ENCODE results near the gene DNAJC25. TPM values are rescaled to one million over a fixed set of nuclear protein-coding genes. Genes with fewer than 3 reads are reported as not detected.

Gene DNAJC25
- 10.9 TPM for polyA plus RNA-seq (2013, experiment 1 of 2)
- polyA plus RNA-seq (2013, experiment 2 of 2): 11.0 TPM

DNA sequence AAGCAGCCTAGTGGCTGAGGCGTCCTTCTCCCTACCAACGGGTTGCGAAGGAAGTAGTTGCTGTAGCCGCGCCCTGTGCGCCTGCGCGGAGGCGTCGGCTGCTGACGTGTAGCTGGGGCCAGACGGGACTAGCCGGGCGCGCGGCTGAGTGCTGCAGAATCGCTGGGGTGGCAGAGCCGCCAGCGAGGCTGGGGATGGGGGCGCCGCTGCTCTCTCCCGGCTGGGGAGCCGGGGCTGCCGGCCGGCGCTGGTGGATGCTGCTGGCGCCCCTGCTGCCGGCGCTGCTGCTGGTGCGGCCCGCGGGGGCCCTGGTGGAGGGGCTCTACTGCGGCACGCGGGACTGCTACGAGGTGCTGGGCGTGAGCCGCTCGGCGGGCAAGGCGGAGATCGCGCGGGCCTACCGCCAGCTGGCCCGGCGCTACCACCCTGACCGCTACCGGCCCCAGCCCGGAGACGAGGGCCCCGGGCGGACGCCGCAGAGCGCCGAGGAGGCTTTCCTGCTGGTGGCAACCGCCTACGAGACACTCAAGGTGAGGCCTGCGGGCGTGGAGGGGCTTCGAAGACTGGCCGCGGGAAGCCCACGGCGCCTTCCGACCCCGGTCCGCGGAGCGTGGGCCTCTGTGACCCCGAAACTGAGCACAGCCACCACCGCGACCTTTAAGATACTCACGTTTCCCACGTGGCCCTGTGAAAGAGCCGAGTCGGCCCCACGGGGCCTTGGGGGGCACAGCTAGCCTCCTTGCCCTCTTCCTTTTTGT lies at the start of gene DNAJC25:
DNAJC25 (plus strand) TSS at position 121 of the 758 bp plus-strand sequence; CDS start at position 195, 74 bp downstream.
- H2BK15ac ChIP-seq (ENCODE audit: low read depth, poor library complexity, severe bottlenecking): peak within 1 kb of the TSS; percentile 69
- no peaks in the 10 kb centered on the region for H3K9me3 ChIP-seq (ENCODE audit: control insufficient read depth, low read length)
- peaks cover 4% of the 10 kb centered on the region for H3K79me1 ChIP-seq (replicated peaks; ENCODE audit: low read length, poor library complexity, severe bottlenecking)
- WGBS: under 1% methylated on average over 58 of the region's 79 CpGs
- H2AFZ ChIP-seq (ENCODE audit: low read depth, low read length): peak within 1 kb of the TSS; percentile 89
- H4K8ac ChIP-seq (ENCODE audit: low read length): peak within 1 kb of the TSS; percentile 90
- H3K23ac ChIP-seq (ENCODE audit: low read length in 2 of 2): peak within 1 kb of the TSS; percentile 57 to 90
- H3K27ac ChIP-seq (ENCODE audit: low read length, poor library complexity, severe bottlenecking): peak within 1 kb of the TSS; percentile 81
- H4K91ac ChIP-seq (ENCODE audit: low read length): peak within 1 kb of the TSS; percentile 39
- peak within 1 kb of the TSS; percentile 64 to 71 for H3K4ac ChIP-seq (ENCODE audit: low read depth in 1 of 2, low read length in 2 of 2)
- peak within 1 kb of the TSS; percentile 79 to 92 for H3K18ac ChIP-seq (ENCODE audit: low read depth in 1 of 2, low read length in 2 of 2)
- no peaks in the 10 kb centered on the region for H3K27me3 ChIP-seq (ENCODE audit: control insufficient read depth in 1 of 2, insufficient read depth in 1 of 2, low read length in 2 of 2)
- peak within 1 kb of the TSS; percentile 95 for H3K4me2 ChIP-seq (ENCODE audit: low read length, poor library complexity, severe bottlenecking)
- H3K9ac ChIP-seq (ENCODE audit: low read length): peak within 1 kb of the TSS; percentile 96
- no peaks in the 10 kb centered on the region for H3K36me3 ChIP-seq (ENCODE audit: control insufficient read depth in 1 of 2, insufficient read depth in 2 of 2, low read depth in 1 of 2, low read length in 2 of 2)
- DNase-seq: peak; percentile 98
- peak within 1 kb of the TSS; percentile 89 to 97 for H3K14ac ChIP-seq (ENCODE audit: low read length in 2 of 2)
- peak within 1 kb of the TSS; percentile 73 for H2BK120ac ChIP-seq (ENCODE audit: low read depth, low read length)
- peaks cover 2% of the 10 kb centered on the region for H3K4me1 ChIP-seq (ENCODE audit: control insufficient read depth, insufficient read depth, low read depth, low read length)
- peak within 1 kb of the TSS in 1 of 2 experiments; percentile 77 for H2BK12ac ChIP-seq (ENCODE audit: low read length in 2 of 2)
- H2BK5ac ChIP-seq (ENCODE audit: low read depth, low read length, poor library complexity, severe bottlenecking): peak within 1 kb of the TSS; percentile 70
- H3K4me3 ChIP-seq (ENCODE audit: insufficient read depth in 1 of 2, low read depth in 1 of 2, low read length in 2 of 2): peak within 1 kb of the TSS; percentile 93 to 99
- no peak within 1 kb of the TSS for H2AK5ac ChIP-seq (ENCODE audit: low read length, severe bottlenecking)

DNA sequence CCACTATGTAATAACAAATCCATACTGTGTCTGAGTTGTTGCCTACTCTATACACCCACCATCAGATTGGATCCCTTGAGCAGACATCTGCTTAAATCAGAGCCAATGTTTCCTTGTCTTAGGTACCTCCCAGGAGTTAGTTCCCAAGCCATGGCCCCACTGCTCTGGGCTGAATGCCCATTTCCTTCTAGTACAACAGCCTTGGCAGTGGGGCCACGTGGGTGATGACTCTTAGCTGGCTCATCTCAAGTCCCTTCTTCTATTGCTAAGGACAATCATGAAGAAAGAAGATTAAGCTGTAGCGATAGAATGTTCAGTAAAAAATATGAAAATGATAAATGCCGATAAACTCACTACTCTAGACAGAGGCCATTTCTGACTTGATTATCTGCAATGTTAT lies 48.2 kb upstream of the DNAJC25 start:
- Histone ChIP-seq H3K4ac (ENCODE audit: low read depth in 1 of 2, low read length in 2 of 2) (no peak overlapping the region), H3K14ac (ENCODE audit: low read length in 2 of 2) (no peak overlapping the region), H3K9me3 (ENCODE audit: control insufficient read depth, low read length) (no peaks in the 10 kb centered on the region), H4K91ac (ENCODE audit: low read length) (no peak overlapping the region), H3K27ac (ENCODE audit: low read length, poor library complexity, severe bottlenecking) (no peak overlapping the region), H3K4me1 (ENCODE audit: control insufficient read depth, insufficient read depth, low read depth, low read length) (no peaks in the 10 kb centered on the region), H4K8ac (ENCODE audit: low read length) (no peak overlapping the region), H3K79me1 (replicated peaks; ENCODE audit: low read length, poor library complexity, severe bottlenecking) (peaks cover 2% of the 10 kb centered on the region), H3K18ac (ENCODE audit: low read depth in 1 of 2, low read length in 2 of 2) (no peak overlapping the region), H3K36me3 (ENCODE audit: control insufficient read depth in 1 of 2, insufficient read depth in 2 of 2, low read depth in 1 of 2, low read length in 2 of 2) (peaks cover 27 to 84% of the 10 kb centered on the region in 2 experiments), H3K23ac (ENCODE audit: low read length in 2 of 2) (no peak overlapping the region), H3K27me3 (ENCODE audit: control insufficient read depth in 1 of 2, insufficient read depth in 1 of 2, low read length in 2 of 2) (no peaks in the 10 kb centered on the region), H2AK5ac (ENCODE audit: low read length, severe bottlenecking) (no peak overlapping the region), H2BK120ac (ENCODE audit: low read depth, low read length) (no peak overlapping the region), H3K4me3 (ENCODE audit: insufficient read depth in 1 of 2, low read depth in 1 of 2, low read length in 2 of 2) (no peak overlapping the region), H2AFZ (ENCODE audit: low read depth, low read length) (no peak overlapping the region), H3K4me2 (ENCODE audit: low read length, poor library complexity, severe bottlenecking) (no peak overlapping the region), H2BK15ac (ENCODE audit: low read depth, poor library complexity, severe bottlenecking) (no peak overlapping the region), H2BK5ac (ENCODE audit: low read depth, low read length, poor library complexity, severe bottlenecking) (no peak overlapping the region), H2BK12ac (ENCODE audit: low read length in 2 of 2) (no peak overlapping the region), H3K9ac (ENCODE audit: low read length) (no peak overlapping the region)
- no peak for DNase-seq
- no CpG with 5 or more reads among the region's 3 CpGs for WGBS

DNA sequence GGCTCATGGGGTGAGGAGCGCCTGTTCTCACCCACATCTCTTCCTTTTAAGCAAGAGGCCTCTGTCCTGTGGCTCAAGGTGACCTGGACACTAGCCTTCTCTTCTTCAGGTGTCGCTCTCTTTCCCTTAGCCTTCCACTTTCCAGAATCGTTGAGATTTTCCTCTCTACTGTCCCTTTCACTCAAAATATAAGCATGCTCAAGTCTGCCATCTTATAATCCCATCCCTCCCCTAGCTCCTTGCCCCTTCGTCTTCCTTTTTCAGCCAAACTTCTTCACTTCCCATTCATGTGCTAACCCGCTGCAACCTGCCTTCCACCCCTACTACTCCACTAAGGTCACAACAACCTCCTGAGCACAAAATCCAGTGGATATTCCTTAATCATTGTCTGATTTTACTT lies 44.8 kb upstream of the DNAJC25 start:
- Histone ChIP-seq H4K91ac (ENCODE audit: low read length) (no peak overlapping the region), H3K23ac (ENCODE audit: low read length in 2 of 2) (no peak overlapping the region), H3K18ac (ENCODE audit: low read depth in 1 of 2, low read length in 2 of 2) (no peak overlapping the region), H2BK120ac (ENCODE audit: low read depth, low read length) (no peak overlapping the region), H4K8ac (ENCODE audit: low read length) (no peak overlapping the region), H3K36me3 (ENCODE audit: control insufficient read depth in 1 of 2, insufficient read depth in 2 of 2, low read depth in 1 of 2, low read length in 2 of 2) (peaks cover 12 to 68% of the 10 kb centered on the region in 2 experiments), H3K9me3 (ENCODE audit: control insufficient read depth, low read length) (no peaks in the 10 kb centered on the region), H3K4me2 (ENCODE audit: low read length, poor library complexity, severe bottlenecking) (no peak overlapping the region), H3K4me1 (ENCODE audit: control insufficient read depth, insufficient read depth, low read depth, low read length) (no peaks in the 10 kb centered on the region), H3K9ac (ENCODE audit: low read length) (no peak overlapping the region), H2AFZ (ENCODE audit: low read depth, low read length) (no peak overlapping the region), H3K4me3 (ENCODE audit: insufficient read depth in 1 of 2, low read depth in 1 of 2, low read length in 2 of 2) (no peak overlapping the region), H3K27me3 (ENCODE audit: control insufficient read depth in 1 of 2, insufficient read depth in 1 of 2, low read length in 2 of 2) (no peaks in the 10 kb centered on the region), H2BK5ac (ENCODE audit: low read depth, low read length, poor library complexity, severe bottlenecking) (no peak overlapping the region), H2BK12ac (ENCODE audit: low read length in 2 of 2) (no peak overlapping the region), H3K14ac (ENCODE audit: low read length in 2 of 2) (no peak overlapping the region), H2BK15ac (ENCODE audit: low read depth, poor library complexity, severe bottlenecking) (no peak overlapping the region), H3K27ac (ENCODE audit: low read length, poor library complexity, severe bottlenecking) (no peak overlapping the region), H2AK5ac (ENCODE audit: low read length, severe bottlenecking) (no peak overlapping the region), H3K79me1 (replicated peaks; ENCODE audit: low read length, poor library complexity, severe bottlenecking) (peaks cover 2% of the 10 kb centered on the region), H3K4ac (ENCODE audit: low read depth in 1 of 2, low read length in 2 of 2) (no peak overlapping the region)
- WGBS: 96% methylated on average over 5 of the region's 5 CpGs
- DNase-seq: no peak

DNA sequence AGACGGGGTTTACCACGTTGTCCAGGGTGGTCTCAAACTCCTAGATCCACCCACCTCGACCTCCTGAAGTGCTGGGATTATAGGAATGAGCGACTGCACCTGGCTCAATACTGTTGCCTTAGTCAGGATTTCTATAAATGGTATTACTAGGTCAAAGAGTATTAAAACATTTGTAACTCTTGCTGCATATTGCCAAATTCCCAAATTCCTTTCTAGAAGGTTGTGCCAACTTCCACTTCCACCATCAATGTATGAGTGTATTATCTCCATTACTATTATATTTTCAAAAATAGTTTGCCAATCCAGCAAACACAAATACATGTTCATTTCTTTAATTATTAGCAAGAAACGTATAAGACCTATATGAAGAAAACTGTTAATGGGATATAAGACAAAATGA lies 42.3 kb upstream of the DNAJC25 start:
- no peak overlapping the region for H2BK12ac ChIP-seq (ENCODE audit: low read length in 2 of 2)

More for the DNA sequence above, 42.3 kb upstream of the DNAJC25 start:
- H3K9me3 ChIP-seq (ENCODE audit: control insufficient read depth, low read length): no peaks in the 10 kb centered on the region
- WGBS: 81% methylated on average over 3 of the region's 5 CpGs
- no peak overlapping the region for H3K18ac ChIP-seq (ENCODE audit: low read depth in 1 of 2, low read length in 2 of 2)
- H3K9ac ChIP-seq (ENCODE audit: low read length): no peak overlapping the region
- H3K4me3 ChIP-seq (ENCODE audit: insufficient read depth in 1 of 2, low read depth in 1 of 2, low read length in 2 of 2): no peak overlapping the region
- H3K79me1 ChIP-seq (replicated peaks; ENCODE audit: low read length, poor library complexity, severe bottlenecking): peaks cover 1% of the 10 kb centered on the region
- H2BK15ac ChIP-seq (ENCODE audit: low read depth, poor library complexity, severe bottlenecking): no peak overlapping the region
- peaks cover 6 to 64% of the 10 kb centered on the region in 2 experiments for H3K36me3 ChIP-seq (ENCODE audit: control insufficient read depth in 1 of 2, insufficient read depth in 2 of 2, low read depth in 1 of 2, low read length in 2 of 2)
- no peak overlapping the region for H4K8ac ChIP-seq (ENCODE audit: low read length)
- no peak overlapping the region for H2BK120ac ChIP-seq (ENCODE audit: low read depth, low read length)
- H3K14ac ChIP-seq (ENCODE audit: low read length in 2 of 2): no peak overlapping the region
- H2AFZ ChIP-seq (ENCODE audit: low read depth, low read length): no peak overlapping the region
- H3K27me3 ChIP-seq (ENCODE audit: control insufficient read depth in 1 of 2, insufficient read depth in 1 of 2, low read length in 2 of 2): no peaks in the 10 kb centered on the region
- no peak overlapping the region for H3K4me2 ChIP-seq (ENCODE audit: low read length, poor library complexity, severe bottlenecking)
- H3K4ac ChIP-seq (ENCODE audit: low read depth in 1 of 2, low read length in 2 of 2): no peak overlapping the region
- H3K4me1 ChIP-seq (ENCODE audit: control insufficient read depth, insufficient read depth, low read depth, low read length): no peaks in the 10 kb centered on the region
- H4K91ac ChIP-seq (ENCODE audit: low read length): no peak overlapping the region
- H2AK5ac ChIP-seq (ENCODE audit: low read length, severe bottlenecking): no peak overlapping the region
- no peak overlapping the region for H3K23ac ChIP-seq (ENCODE audit: low read length in 2 of 2)
- no peak overlapping the region for H2BK5ac ChIP-seq (ENCODE audit: low read depth, low read length, poor library complexity, severe bottlenecking)
- no peak for DNase-seq
- H3K27ac ChIP-seq (ENCODE audit: low read length, poor library complexity, severe bottlenecking): no peak overlapping the region
